NCI-H187 treated with DMSO at 0.1 percent for 48 hours (cell line): Measurements from ENCODE around the gene SMPDL3A.
"Not testable (repeated sequence)": the region's sequence is repeated elsewhere in the genome, so short reads cannot be mapped to it uniquely, and the experiment has no call there.

Source experiments
- DNase-seq: peaks from one replicate; lab custom pipeline; 2025; lab: John Stamatoyannopoulos, UW

The SMPDL3A gene

GRCh38 chr6:122789182-122790027 lies at the start of gene SMPDL3A:
Gene SMPDL3A, plus strand, starts transcription at chr6:122789258. Its CDS starts 89 bp downstream, at chr6:122789347.
- no peak for DNase-seq

GRCh38 chr6:122740091-122740490 lies 49.0 kb upstream of the SMPDL3A start:
- no peak for DNase-seq

GRCh38 chr6:122740936-122741335 lies 48.1 kb upstream of the SMPDL3A start:
- DNase-seq, result no peak

- not testable (repeated sequence) for DNase-seq
Measured at GRCh38 chr6:122744247-122744646, 44.8 kb upstream of the SMPDL3A start.

GRCh38 chr6:122744856-122745255 lies 44.2 kb upstream of the SMPDL3A start:
- peak; percentile 98 for DNase-seq

GRCh38 chr6:122746688-122747087 lies 42.4 kb upstream of the SMPDL3A start:
- no peak for DNase-seq

GRCh38 chr6:122747573-122747972 lies 41.5 kb upstream of the SMPDL3A start:
- no peak for DNase-seq

- DNase-seq, result not testable (repeated sequence)
Measured at GRCh38 chr6:122748945-122749344, 40.1 kb upstream of the SMPDL3A start.

GRCh38 chr6:122749451-122750050 lies 39.5 kb upstream of the SMPDL3A start:
- peak; percentile 71 for DNase-seq

- no peak for DNase-seq
Measured at GRCh38 chr6:122751326-122751725, 37.7 kb upstream of the SMPDL3A start.

- no peak for DNase-seq
Measured at GRCh38 chr6:122752459-122752858, 36.6 kb upstream of the SMPDL3A start.

- DNase-seq, result peak; percentile 54
Measured at GRCh38 chr6:122753000-122753687, 35.9 kb upstream of the SMPDL3A start.

GRCh38 chr6:122753688-122754056 lies 35.4 kb upstream of the SMPDL3A start:
- peak; percentile 72 for DNase-seq

GRCh38 chr6:122754191-122754731 lies 34.8 kb upstream of the SMPDL3A start:
- peak; percentile 19 for DNase-seq

- DNase-seq, result no peak
Measured at GRCh38 chr6:122755901-122756300, 33.2 kb upstream of the SMPDL3A start.

- DNase-seq, result no peak
Measured at GRCh38 chr6:122758927-122759334, 30.1 kb upstream of the SMPDL3A start.

- DNase-seq, result no peak
Measured at GRCh38 chr6:122760330-122760729, 28.7 kb upstream of the SMPDL3A start.

- no peak for DNase-seq
Measured at GRCh38 chr6:122766256-122766655, 22.8 kb upstream of the SMPDL3A start.

GRCh38 chr6:122770835-122771601 lies 18.0 kb upstream of the SMPDL3A start:
- DNase-seq, result no peak

- DNase-seq, result no peak
Measured at GRCh38 chr6:122772724-122773415, 16.2 kb upstream of the SMPDL3A start.

- DNase-seq, result no peak
Measured at GRCh38 chr6:122775975-122776374, 13.1 kb upstream of the SMPDL3A start.
